HCT116 (cell line): Measurements from ENCODE around the gene NT5C1B. TPM values are rescaled to one million over a fixed set of nuclear protein-coding genes. Genes with fewer than 3 reads are reported as not detected.

Experiments used
- ATAC-seq: fragments of 200-7000 bp; cut with Tn5 transposase; 2 replicates; pipeline ENCODE4 v1.9.1; 2020; ENCODE audit warnings: mild to moderate bottlenecking, moderate library complexity
- BruUV-seq: library from RNA; stranded (reverse); fragments of 400-500 nt; replicated peaks from 2 replicates; lab custom pipeline; 2021; lab: Mats Ljungman, UMichigan
- CTCF ChIA-PET: fragments of 300-600 bp; sonication (Branson Sonifier 250); formaldehyde crosslinking; loops from one replicate; lab custom pipeline; 2021; ENCODE audit warnings: antibody characterized with exemption; lab: Charles Lee
- POLR2A ChIA-PET: fragments of 300-600, 350-600 bp; sonication (Branson Sonifier 250); formaldehyde crosslinking; loops from one replicate; lab custom pipeline; 2021; ENCODE audit warnings: antibody characterized with exemption; lab: Charles Lee
- RAD21 ChIA-PET, 2 experiments: fragments of 300-600 bp; sonication (Branson Sonifier 250); formaldehyde crosslinking; loops; one replicate each; lab custom pipeline; 2023; ENCODE audit warnings: low total read pairs in 2 of 2; ENCODE audit not compliant: uncharacterized antibody in 2 of 2, unreplicated experiment in 2 of 2, low non-redundant PET in 1 of 2; lab: Charles Lee
- DNase-seq: peaks from one replicate; pipeline ENCODE4 v3.0.0-alpha.2; 2010; ENCODE audit warnings: low read depth, low spot score
- H2AFZ ChIP-seq: fragments of 200-600 bp; shearing (Covaris generic), sonication (generic); 2 replicates; pipeline ENCODE4 v1.6.1; 2017; ENCODE audit warnings: low read depth, mixed run types, mixed read lengths, antibody characterized with exemption, low read length; ENCODE audit not compliant: poor library complexity, severe bottlenecking
- H3K27ac ChIP-seq: 2 replicates; pipeline ENCODE4 v1.5.1; 2012; ENCODE audit warnings: low read depth, low read length
- H3K27me3 ChIP-seq: fragments of 200-600 bp; sonication (generic); 2 replicates; pipeline ENCODE4 v1.6.1; 2016; ENCODE audit warnings: mixed run types, low read length, mixed read lengths; ENCODE audit not compliant: insufficient read depth
- H3K36me3 ChIP-seq, 2 experiments: fragments of 200-500 bp in 1 of 2; fragments of 200-600 bp in 1 of 2; sonication (Bioruptor generic) in 1 of 2; sonication (generic) in 1 of 2; 2 replicates each; pipeline versions ENCODE4 v1.5.1 to v1.6.1; 2014 to 2016; ENCODE audit warnings: low read length in 2 of 2, inconsistent platforms in 1 of 2, mixed read lengths in 1 of 2, mixed run types in 1 of 2; ENCODE audit not compliant: insufficient read depth in 2 of 2, control insufficient read depth in 1 of 2
- H3K4me1 ChIP-seq, 2 experiments: fragments of 200-600 bp in 1 of 2; sonication (generic) in 1 of 2; 2 replicates each; pipeline versions ENCODE4 v1.5.1 to v1.6.1; 2012 to 2017; ENCODE audit warnings: low read length in 2 of 2, inconsistent platforms in 1 of 2, mild to moderate bottlenecking in 1 of 2, mixed read lengths in 1 of 2, mixed run types in 1 of 2, moderate library complexity in 1 of 2; ENCODE audit not compliant: insufficient read depth in 2 of 2, control insufficient read depth in 1 of 2
- H3K4me2 ChIP-seq: fragments of 200-600 bp; sonication (generic); 2 replicates; pipeline ENCODE4 v1.6.1; 2017; ENCODE audit warnings: mixed run types, low read length, mixed read lengths
- H3K4me3 ChIP-seq, 2 experiments: fragments of 200-600 bp in 1 of 2; sonication (generic) in 1 of 2; replicated peaks in 1 of 2; 2 replicates each; pipeline ENCODE4 v1.5.1; 2011 to 2016; ENCODE audit warnings: low read length in 2 of 2, control low read depth in 1 of 2, low read depth in 1 of 2, mild to moderate bottlenecking in 1 of 2, mixed read lengths in 1 of 2, mixed run types in 1 of 2
- H3K79me2 ChIP-seq: fragments of 200-600 bp; sonication (generic); 2 replicates; pipeline ENCODE4 v1.6.1; 2017; ENCODE audit warnings: mild to moderate bottlenecking, mixed run types, low read length, moderate library complexity, mixed read lengths; ENCODE audit not compliant: insufficient read depth
- H3K9ac ChIP-seq: fragments of 200-600 bp; sonication (generic); 2 replicates; pipeline ENCODE4 v1.6.1; 2016; ENCODE audit warnings: low read length, mixed read lengths
- H3K9me2 ChIP-seq: fragments of 200-600 bp; sonication (generic), shearing (Covaris generic); 2 replicates; pipeline ENCODE4 v1.6.1; 2017; ENCODE audit warnings: mixed run types, mild to moderate bottlenecking, moderate library complexity; ENCODE audit not compliant: insufficient read depth
- H3K9me3 ChIP-seq, 2 experiments: fragments of 200-500 bp in 1 of 2; fragments of 200-600 bp in 1 of 2; sonication (Bioruptor generic) in 1 of 2; sonication (generic) in 1 of 2; 2 replicates each; pipeline ENCODE4 v1.6.1; 2014 to 2017; ENCODE audit warnings: low read length in 2 of 2, mixed read lengths in 2 of 2, inconsistent platforms in 1 of 2, low read depth in 1 of 2, mild to moderate bottlenecking in 1 of 2, mixed run types in 1 of 2, moderate library complexity in 1 of 2; ENCODE audit not compliant: control insufficient read depth in 1 of 2, insufficient read depth in 1 of 2
- H4K20me1 ChIP-seq: fragments of 200-600 bp; sonication (generic), shearing (Covaris generic); 2 replicates; pipeline ENCODE4 v1.6.1; 2017; ENCODE audit warnings: mixed run types, mild to moderate bottlenecking, moderate library complexity; ENCODE audit not compliant: insufficient read depth
- ATF3 ChIP-seq: IDR thresholded peaks from 2 replicates; pipeline ENCODE4 v1.6.1; 2012
- ELF1 ChIP-seq: IDR thresholded peaks from 2 replicates; pipeline ENCODE4 v1.6.1; 2012; ENCODE audit warnings: low read depth, borderline replicate concordance
- EZH2 ChIP-seq: fragments of 200-600 bp; sonication (generic); IDR thresholded peaks from 2 replicates; pipeline ENCODE4 v1.6.1; 2017; ENCODE audit warnings: antibody characterized with exemption, mixed run types
- EZH2phosphoT487 ChIP-seq: fragments of 200-600 bp; IDR thresholded peaks from 2 replicates; pipeline ENCODE4 v1.6.1; 2018; ENCODE audit warnings: antibody characterized with exemption, borderline replicate concordance
- FOSL1 ChIP-seq: IDR thresholded peaks from 2 replicates; pipeline ENCODE4 v1.6.1; 2012; ENCODE audit warnings: low read depth
- JUND ChIP-seq: IDR thresholded peaks from 2 replicates; pipeline ENCODE4 v1.6.1; 2012
- POLR2A ChIP-seq: IDR thresholded peaks from 2 replicates; pipeline ENCODE4 v1.7.0; 2011; ENCODE audit warnings: borderline replicate concordance; ENCODE audit not compliant: insufficient read depth, insufficient read length; ENCODE audit errors: extremely low read depth
- POLR2AphosphoS5 ChIP-seq: IDR thresholded peaks from 2 replicates; pipeline ENCODE4 v1.6.1; 2011; ENCODE audit warnings: mild to moderate bottlenecking, low read depth, low read length, moderate library complexity
- RAD21 ChIP-seq: IDR thresholded peaks from 2 replicates; pipeline ENCODE4 v1.6.1; 2012; ENCODE audit warnings: low read depth, mild to moderate bottlenecking
- ZBTB33 ChIP-seq: IDR thresholded peaks from 2 replicates; pipeline ENCODE4 v1.6.1; 2011; ENCODE audit warnings: mild to moderate bottlenecking, low read length, moderate library complexity; ENCODE audit not compliant: insufficient replicate concordance; ENCODE audit errors: extremely low read depth
- ZFX ChIP-seq: fragments of 450-650 bp; IDR thresholded peaks from 2 replicates; pipeline ENCODE4 v1.6.1; 2017
- intact Hi-C: fragments of 100-400 bp; cut with micrococcal nuclease; formaldehyde crosslinking; loops from 2 replicates; pipeline ENCODE4 v1.10.0; 2022
- total RNA-seq: library from RNA; stranded (reverse); gene quantifications from one replicate; pipeline ENCODE4 v1.2.1, GENCODE V29; 2021; ENCODE audit not compliant: unreplicated experiment

NT5C1B gene
- total RNA-seq, 1 experiment from 2014 or later: not detected

DNA sequence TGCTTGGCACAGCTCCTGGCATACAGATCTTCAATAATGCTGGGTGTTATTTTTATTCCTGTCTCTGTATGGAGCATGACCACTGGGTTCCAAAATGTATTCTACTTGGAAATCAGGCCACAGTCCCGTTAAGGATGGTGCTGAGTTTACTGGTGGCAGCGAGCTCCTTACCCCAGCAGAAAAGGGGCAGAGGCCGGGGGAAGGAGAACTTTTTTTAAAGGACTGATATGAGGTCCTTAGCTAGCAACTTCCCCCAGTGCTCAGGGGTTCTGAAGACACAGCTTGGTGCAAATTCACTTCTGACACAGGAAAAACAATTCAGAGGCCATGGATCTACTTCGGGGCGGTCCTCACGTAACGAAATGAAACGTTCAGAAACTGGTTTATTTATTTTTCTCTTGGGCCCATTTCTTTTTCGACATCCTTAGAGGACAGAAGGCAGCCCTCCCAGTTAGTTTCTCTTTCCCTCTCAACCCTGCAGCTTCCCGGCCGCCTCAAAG is 29.8 kb downstream of the NT5C1B start:
- intact Hi-C loops: no loop called here
- BruUV-seq: TSS peak; percentile 74
- ATAC-seq: no peak

More for the DNA sequence above, 29.8 kb downstream of the NT5C1B start:
- Histone ChIP-seq H3K4me2 (peak overlapping the region; percentile 82), H2AFZ (no peak overlapping the region), H3K9me3 (no peaks in the 10 kb centered on the region), H4K20me1 (no peaks in the 10 kb centered on the region), H3K79me2 (peaks cover 21% of the 10 kb centered on the region), H3K4me1 (peaks cover 0 to 11% of the 10 kb centered on the region in 2 experiments; a peak in 3 of 4 replicates), H3K27ac (peak overlapping the region; percentile 74), H3K36me3 (peaks cover 0 to 4% of the 10 kb centered on the region in 2 experiments; a peak in 1 of 4 replicates), H3K4me3 (peak overlapping the region; percentile 61 to 77), H3K27me3 (no peaks in the 10 kb centered on the region), H3K9me2 (no peaks in the 10 kb centered on the region), H3K9ac (peak overlapping the region; percentile 76)
- ChIA-PET RAD21 (no interaction called here), CTCF (interaction anchor here (1.8 kb wide), 1 partner anchor 39 kb away, joined by 7 read pairs; no protein-coding TSS in a partner anchor), POLR2A (no interaction called here)
- no peak for TF ChIP-seq POLR2AphosphoS5
- no peak for TF ChIP-seq RAD21
- TF ChIP-seq ZFX: no peak
- TF ChIP-seq ATF3: no peak
- no peak for TF ChIP-seq EZH2
- no peak for TF ChIP-seq EZH2phosphoT487
- TF ChIP-seq JUND: no peak
- TF ChIP-seq POLR2A: no peak
- no peak for TF ChIP-seq ELF1
- TF ChIP-seq ZBTB33: no peak
- no peak for TF ChIP-seq FOSL1
- no peak for DNase-seq
